GM12878 (cell line): ENCODE measurements around the gene SCN4A. TPM values are rescaled to one million over a fixed set of nuclear protein-coding genes. Genes with fewer than 3 reads are reported as not detected.

Source experiments
- ATAC-seq: fragments of 200-7000 bp; cut with Tn5 transposase; 3 replicates; pipeline ENCODE4 v1.9.1; 2020; ENCODE audit warnings: mild to moderate bottlenecking, moderate library complexity
- BruUV-seq: library from RNA; stranded (reverse); fragments of 400-500 nt; replicated peaks from 2 replicates; lab custom pipeline; 2021; lab: Mats Ljungman, UMichigan
- CTCF ChIA-PET: fragments of 300-600 bp; sonication (Branson Sonifier 250); formaldehyde crosslinking; extraction: SDS; loops from one replicate; lab custom pipeline; 2021; ENCODE audit warnings: inconsistent platforms; lab: Yijun Ruan, JAX
- POLR2A ChIA-PET: fragments of 350-600 bp; formaldehyde crosslinking; extraction: SDS; loops from one replicate; lab custom pipeline; 2021; ENCODE audit warnings: inconsistent platforms; lab: Charles Lee
- RAD21 ChIA-PET: fragments of 300-600 bp; sonication (Branson Sonifier 250); formaldehyde crosslinking; loops from one replicate; lab custom pipeline; 2023; ENCODE audit warnings: antibody characterized with exemption; ENCODE audit not compliant: unreplicated experiment; lab: Charles Lee
- SMC1A ChIA-PET: fragments of 300-600 bp; sonication (Branson Sonifier 250); formaldehyde crosslinking; loops from one replicate; lab custom pipeline; 2023; ENCODE audit not compliant: unreplicated experiment, uncharacterized antibody; lab: Charles Lee
- DNase-seq: peaks from one replicate; pipeline ENCODE4 v3.0.0-alpha.2; 2011; ENCODE audit warnings: low read depth, low spot score
- FAIRE-seq: peaks from 3 replicates; lab custom pipeline; 2011; peaks lifted over from hg19 to GRCh38; lab: Jason Lieb, UNC
- H2AFZ ChIP-seq: 2 replicates; pipeline ENCODE4 v1.6.0; 2011; ENCODE audit warnings: low read depth, low read length, control low read depth; ENCODE audit not compliant: control insufficient read depth
- H3K27ac ChIP-seq: 2 replicates; pipeline ENCODE4 v1.5.1; 2011; ENCODE audit warnings: control low read depth; ENCODE audit not compliant: control insufficient read depth, insufficient read depth
- H3K27me3 ChIP-seq, 2 experiments: replicated peaks in 1 of 2; 2 replicates each; pipeline versions ENCODE4 v1.6.0 to v1.6.1; 2011; ENCODE audit warnings: low read length in 1 of 2; ENCODE audit not compliant: control insufficient read depth in 2 of 2, insufficient read depth in 2 of 2
- H3K36me3 ChIP-seq, 2 experiments: 2 replicates each; pipeline ENCODE4 v1.5.1; 2011; ENCODE audit warnings: low read length in 1 of 2; ENCODE audit not compliant: control insufficient read depth in 2 of 2, insufficient read depth in 2 of 2
- H3K4me1 ChIP-seq: 2 replicates; pipeline ENCODE4 v1.6.1; 2011; ENCODE audit warnings: mild to moderate bottlenecking, low read length, moderate library complexity, mixed read lengths; ENCODE audit not compliant: control insufficient read depth, insufficient read depth
- H3K4me2 ChIP-seq: 2 replicates; pipeline ENCODE4 v1.6.0; 2011; ENCODE audit warnings: control low read depth; ENCODE audit not compliant: control insufficient read depth, insufficient read depth
- H3K4me3 ChIP-seq: fragments of 200-600 bp; sonication (generic); 2 replicates; pipeline ENCODE4 v1.5.1; 2016
- H3K79me2 ChIP-seq: 2 replicates; pipeline ENCODE4 v1.6.0; 2011; ENCODE audit warnings: low read length; ENCODE audit not compliant: control insufficient read depth, insufficient read depth
- H3K9ac ChIP-seq: 2 replicates; pipeline ENCODE4 v1.8.0; 2011; ENCODE audit warnings: low read length, control low read depth, mixed read lengths; ENCODE audit not compliant: control insufficient read depth, insufficient read depth
- H3K9me3 ChIP-seq: replicated peaks from 3 replicates; pipeline ENCODE4 v1.5.1; 2011; ENCODE audit warnings: mild to moderate bottlenecking, low read length; ENCODE audit not compliant: control insufficient read depth, insufficient read depth
- H4K20me1 ChIP-seq: 2 replicates; pipeline ENCODE4 v1.6.0; 2011; ENCODE audit not compliant: control insufficient read depth, insufficient read depth
- ATF2 ChIP-seq: IDR thresholded peaks from 2 replicates; pipeline ENCODE4 v1.6.1; 2012; ENCODE audit warnings: low read length, inconsistent platforms
- CBX3 ChIP-seq: fragments of 200-600 bp; sonication (generic); IDR thresholded peaks from 2 replicates; pipeline ENCODE4 v1.6.1; 2016; ENCODE audit warnings: low read depth, borderline replicate concordance
- EED ChIP-seq: sonication (generic); IDR thresholded peaks from 2 replicates; pipeline ENCODE4 v1.6.1; 2016; ENCODE audit warnings: antibody characterized with exemption, low read depth
- EP300 ChIP-seq, 2 experiments: fragments of 150-350 bp in 1 of 2; IDR thresholded peaks; 2 replicates each; pipeline ENCODE4 v1.6.1; 2011 to 2012; ENCODE audit warnings: low read depth in 2 of 2, low read length in 2 of 2, borderline replicate concordance in 1 of 2, improper control_type of control experiment in 1 of 2, inconsistent platforms in 1 of 2; ENCODE audit not compliant: control insufficient read depth in 1 of 2
- FOXK2 ChIP-seq: fragments of 450-650 bp; IDR thresholded peaks from 2 replicates; pipeline ENCODE4 v1.6.1; 2017; ENCODE audit warnings: mild to moderate bottlenecking, moderate library complexity
- IRF5 ChIP-seq: fragments of 450-650 bp; IDR thresholded peaks from 2 replicates; pipeline ENCODE4 v1.6.1; 2017; ENCODE audit warnings: borderline replicate concordance
- MYC ChIP-seq: IDR thresholded peaks from 2 replicates; pipeline ENCODE4 v1.6.1; 2011; ENCODE audit warnings: mild to moderate bottlenecking, low read length, moderate library complexity, inconsistent platforms; ENCODE audit not compliant: insufficient read depth, insufficient replicate concordance, insufficient read length, severe bottlenecking
- PBX3 ChIP-seq: IDR thresholded peaks from 2 replicates; pipeline ENCODE4 v1.6.1; 2011; ENCODE audit warnings: mild to moderate bottlenecking, low read depth, low read length, moderate library complexity; ENCODE audit not compliant: insufficient replicate concordance
- RELA ChIP-seq: fragments of 450-650 bp; IDR thresholded peaks from 2 replicates; pipeline ENCODE4 v1.8.0; 2014; ENCODE audit warnings: borderline replicate concordance; ENCODE audit not compliant: partially characterized antibody
- SREBF2 ChIP-seq: IDR thresholded peaks from 2 replicates; pipeline ENCODE4 v1.6.1; 2012; ENCODE audit warnings: mild to moderate bottlenecking, low read length
- ZBTB40 ChIP-seq: fragments of 450-650 bp; IDR thresholded peaks from 2 replicates; pipeline ENCODE4 v1.6.1; 2016; ENCODE audit warnings: mild to moderate bottlenecking, moderate library complexity, borderline replicate concordance
- ZNF622 ChIP-seq: fragments of 450-650 bp; IDR thresholded peaks from 2 replicates; pipeline ENCODE4 v1.6.1; 2017; ENCODE audit warnings: mild to moderate bottlenecking, inconsistent platforms
- WGBS: methylation state at CpG from one replicate; pipeline ENCODE4 v1.1.6; 2016; ENCODE audit warnings: low lambda C conversion rate; ENCODE audit not compliant: insufficient replicate concordance, insufficient coverage; ENCODE audit errors: missing lambda C conversion rate; 5-methylcytosine and 5-hydroxymethylcytosine counted together
- in situ Hi-C: fragments of 300-500 bp; cut with MboI; formaldehyde crosslinking; loops from 9 replicates; pipeline ENCODE4 v1.14.3; 2018; ENCODE audit warnings: mixed read lengths
- intact Hi-C: fragments of 100-400 bp; cut with micrococcal nuclease; formaldehyde crosslinking; loops from one replicate; pipeline ENCODE4 v1.14.2; 2022; ENCODE audit not compliant: unreplicated experiment
- polyA plus RNA-seq, 11 experiments: library from polyadenylated mRNA; depleted of rRNA in 4 of 11; unstranded in 6 of 11; stranded (reverse) in 5 of 11; fragments of >200 nt; fragmentation: Nextera tagmentation in 4 of 11; fragmentation: Illumina TruSeq in 1 of 11; extraction: Ambion mirVana in 4 of 11; extraction: Trizol in 1 of 11; gene quantifications; 1 replicate in 1 of 11; 2 replicates in 10 of 11; pipeline versions ENCODE4 v1.2.1 to v1.2.3, GENCODE V29; 2011 to 2016; ENCODE audit warnings: inconsistent platforms in 2 of 11, missing spikeins in 2 of 11, low read depth in 1 of 11
- total RNA-seq, 4 experiments: library from RNA; depleted of rRNA in 3 of 4; stranded (reverse); fragments of >200 nt in 3 of 4; fragmentation: Illumina TruSeq in 1 of 4; extraction: Trizol in 1 of 4; gene quantifications; 2 replicates each; pipeline versions ENCODE4 v1.2.1 to v1.2.3, GENCODE V29; 2013 to 2021

SCN4A gene
- total and polyA plus RNA-seq, 10 of the 15 experiments (the other 5 are each of a cell fraction or from before 2014, with no cell fraction given), result under 0.01 to 0.15 (median 0.07) TPM; not detected in 4

GRCh38 chr17:64004903-64005733 lies 32.4 kb upstream of the SCN4A start (continued):
- TF ChIP-seq ATF2, result no peak
- no peak for TF ChIP-seq EED
- TF ChIP-seq CBX3, result no peak
- no peak for TF ChIP-seq SREBF2
- TF ChIP-seq RELA, result no peak
- no peak for TF ChIP-seq MYC
- no peak for TF ChIP-seq PBX3
- no peak for TF ChIP-seq ZNF622

- H3K9ac ChIP-seq, result no peak overlapping the region
- no peak overlapping the region for H2AFZ ChIP-seq
- H3K4me2 ChIP-seq, result no peak overlapping the region
- no peaks in the 10 kb centered on the region for H3K79me2 ChIP-seq
- DNase-seq (no peak), ATAC-seq (no peak), FAIRE-seq (no peak)
- H3K27ac ChIP-seq, result no peak overlapping the region
- H3K4me1 ChIP-seq, result no peaks in the 10 kb centered on the region
- intact Hi-C loops, result no loop called here
- H4K20me1 ChIP-seq, result no peaks in the 10 kb centered on the region
- no peaks in the 10 kb centered on the region for H3K9me3 ChIP-seq
- ChIA-PET RAD21 (interaction anchor here (0.5 kb wide), 1 partner anchor 14 kb away, joined by 3 read pairs; no protein-coding TSS in a partner anchor), POLR2A (no interaction called here), CTCF (interaction anchor here (1.2 kb wide), 1 partner anchor 12 kb away, joined by 5 read pairs; no protein-coding TSS in a partner anchor), SMC1A (no interaction called here)
- H3K27me3 ChIP-seq, result no peaks in the 10 kb centered on the region
- no peak overlapping the region for H3K4me3 ChIP-seq
- in situ Hi-C loops, result no loop called here
- H3K36me3 ChIP-seq, result peaks cover 8 to 22% of the 10 kb centered on the region in 2 experiments; a peak in 3 of 4 replicates
- no TSS peak for BruUV-seq
- 81% methylated on average over 7 of the region's 7 CpGs for WGBS
- TF ChIP-seq EP300 (IDR thresholded peaks at IDR 0.05; ENCODE audit: borderline replicate concordance in 1 of 2, control insufficient read depth in 1 of 2, low read depth in 2 of 2, low read length in 2 of 2) (no peak), FOXK2 (no peak), ZBTB40 (no peak), IRF5 (no peak)
Observed at GRCh38 chr17:64004218-64004770, 31.6 kb upstream of the SCN4A start.
